Measurements from ENCODE around the gene PSMC5. TPM values are rescaled to one million over a fixed set of nuclear protein-coding genes. Genes with fewer than 3 reads are reported as not detected.
"Not testable (repeated sequence)": the region's sequence is repeated elsewhere in the genome, so short reads cannot be mapped to it uniquely, and the experiment has no call there.

Gene PSMC5
- total RNA-seq, 1 donor from 2014 or later: 199 TPM

GRCh38 chr17:63874693-63875092 lies 47.5 kb downstream of the PSMC5 start:
- DNase-seq; H3K4me1 Mint-ChIP-seq; H3K27ac Mint-ChIP-seq; H3K36me3 Mint-ChIP-seq (ENCODE audit: low read depth); H3K4me3 Mint-ChIP-seq; intact Hi-C loops (cut with micrococcal nuclease); H3K27me3 Mint-ChIP-seq; H3K9me3 Mint-ChIP-seq: not testable (repeated sequence)

- H3K9me3 Mint-ChIP-seq; H3K27me3 Mint-ChIP-seq; H3K4me3 Mint-ChIP-seq; intact Hi-C loops (cut with micrococcal nuclease); H3K27ac Mint-ChIP-seq; H3K36me3 Mint-ChIP-seq (ENCODE audit: low read depth); H3K4me1 Mint-ChIP-seq; DNase-seq: not testable (repeated sequence)
These were observed 51.2 kb downstream of the PSMC5 start for GRCh38 chr17:63878413-63878812.

- Mint-ChIP-seq H3K4me3 (no peak overlapping the region), H3K4me1 (peaks cover 5% of the 10 kb centered on the region), H3K9me3 (no peaks in the 10 kb centered on the region), H3K36me3 (ENCODE audit: low read depth) (no peaks in the 10 kb centered on the region), H3K27ac (no peak overlapping the region), H3K27me3 (peaks cover 9% of the 10 kb centered on the region)
- intact Hi-C loops (cut with micrococcal nuclease): no loop called here
- no peak for DNase-seq
These were observed 53.5 kb downstream of the PSMC5 start for GRCh38 chr17:63880706-63881105.

GRCh38 chr17:63881337-63881736 lies 54.1 kb downstream of the PSMC5 start:
- intact Hi-C loops (cut with micrococcal nuclease); H3K4me3 Mint-ChIP-seq; DNase-seq; H3K9me3 Mint-ChIP-seq; H3K4me1 Mint-ChIP-seq; H3K27ac Mint-ChIP-seq; H3K27me3 Mint-ChIP-seq; H3K36me3 Mint-ChIP-seq (ENCODE audit: low read depth): not testable (repeated sequence)

Other genes with a start within 250 kb of the PSMC5 start
- gene TACO1, start 226.5 kb upstream of the PSMC5 start, total RNA-seq: 27.4 and 27.9 TPM in 2 replicates
- 26.2 and 26.7 TPM in 2 replicates for gene MAP3K3, start 205.0 kb upstream of the PSMC5 start, total RNA-seq
- 202 and 204 TPM in 2 replicates for gene LIMD2, start 127.3 kb upstream of the PSMC5 start, total RNA-seq
- gene STRADA, start 85.6 kb upstream of the PSMC5 start, total RNA-seq: 50.4 and 54.6 TPM in 2 replicates
- 81.8 and 82.9 TPM in 2 replicates for gene CCDC47, start 53.8 kb upstream of the PSMC5 start, total RNA-seq
- gene DDX42, start 53.3 kb upstream of the PSMC5 start, total RNA-seq: 145 and 146 TPM in 2 replicates
- 99.6 and 100 TPM in 2 replicates for gene FTSJ3, start 232 bp downstream of the PSMC5 start, total RNA-seq
- 120 and 121 TPM in 2 replicates for gene SMARCD2, start 15.3 kb downstream of the PSMC5 start, total RNA-seq
- not detected in 2 replicates for gene CSH2, start 46.2 kb downstream of the PSMC5 start, total RNA-seq
- gene GH2, start 54.5 kb downstream of the PSMC5 start, total RNA-seq: not detected in 2 replicates
- not detected in 2 replicates for gene CSH1, start 69.1 kb downstream of the PSMC5 start, total RNA-seq
- not detected in 2 replicates for gene CSHL1, start 83.8 kb downstream of the PSMC5 start, total RNA-seq
- not detected in 2 replicates for gene GH1, start 91.4 kb downstream of the PSMC5 start, total RNA-seq
- 24.4 and 29.2 TPM in 2 replicates for gene CD79B, start 104.9 kb downstream of the PSMC5 start, total RNA-seq
- 0.05 and 0.40 TPM in 2 replicates for gene SCN4A, start 145.5 kb downstream of the PSMC5 start, total RNA-seq
- 0.12 and 0.47 TPM in 2 replicates for gene PRR29, start 170.9 kb downstream of the PSMC5 start, total RNA-seq
- gene ICAM2, start 193.2 kb downstream of the PSMC5 start, total RNA-seq: 62.2 TPM in 2 replicates

Data from activated CD4-positive, alpha-beta T cell treated with anti-CD3 and anti-CD28 coated beads, Interleukin-2, amount 10 ng/mL, durations not matched to agents 24 days and 14 days (primary cell).